A172 (cell line): ENCODE results near the gene IQCN. TPM values are rescaled to one million over a fixed set of nuclear protein-coding genes. Genes with fewer than 3 reads are reported as not detected.

ENCODE experiments used
- DNase-seq: peaks from one replicate; pipeline ENCODE4 v3.0.0-alpha.2; 2015; ENCODE audit warnings: low spot score
- total RNA-seq: library from RNA; depleted of rRNA; stranded (reverse); fragments of >200 nt; shearing (Covaris generic); gene quantifications from 2 replicates; pipeline ENCODE4 v1.2.3, GENCODE V29; 2014

The IQCN gene
- total RNA-seq, 1 experiment from 2014 or later: 0.69 TPM

DNA sequence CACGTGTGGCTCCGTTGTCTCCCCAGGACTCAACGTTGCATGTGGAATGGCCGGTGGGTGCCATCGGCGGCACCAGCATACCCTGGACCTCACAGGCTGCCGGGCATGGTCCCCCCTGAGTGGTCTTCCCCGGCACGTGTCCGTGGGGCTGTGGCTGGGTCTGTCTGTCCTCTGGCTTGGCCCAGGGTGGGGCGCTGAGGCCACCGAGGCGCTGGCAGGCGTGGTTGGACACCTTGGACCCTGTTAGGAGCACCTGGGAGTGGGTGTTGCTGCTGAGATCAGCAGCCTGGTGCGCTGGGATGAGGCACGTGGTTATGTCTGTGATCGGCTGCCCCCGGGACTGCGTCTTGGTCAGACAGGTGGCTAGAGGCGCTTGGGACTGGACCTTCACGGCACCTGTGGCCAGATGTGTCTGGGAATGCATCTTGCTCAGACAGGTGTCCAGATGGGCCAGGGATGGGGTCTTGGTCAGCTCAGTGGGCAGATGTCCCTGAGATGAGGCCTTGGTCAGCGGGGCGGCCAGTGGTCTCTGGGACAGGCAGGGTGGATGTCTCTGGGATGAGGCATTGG is 9.2 kb downstream of the IQCN start:
- no peak for DNase-seq

DNA sequence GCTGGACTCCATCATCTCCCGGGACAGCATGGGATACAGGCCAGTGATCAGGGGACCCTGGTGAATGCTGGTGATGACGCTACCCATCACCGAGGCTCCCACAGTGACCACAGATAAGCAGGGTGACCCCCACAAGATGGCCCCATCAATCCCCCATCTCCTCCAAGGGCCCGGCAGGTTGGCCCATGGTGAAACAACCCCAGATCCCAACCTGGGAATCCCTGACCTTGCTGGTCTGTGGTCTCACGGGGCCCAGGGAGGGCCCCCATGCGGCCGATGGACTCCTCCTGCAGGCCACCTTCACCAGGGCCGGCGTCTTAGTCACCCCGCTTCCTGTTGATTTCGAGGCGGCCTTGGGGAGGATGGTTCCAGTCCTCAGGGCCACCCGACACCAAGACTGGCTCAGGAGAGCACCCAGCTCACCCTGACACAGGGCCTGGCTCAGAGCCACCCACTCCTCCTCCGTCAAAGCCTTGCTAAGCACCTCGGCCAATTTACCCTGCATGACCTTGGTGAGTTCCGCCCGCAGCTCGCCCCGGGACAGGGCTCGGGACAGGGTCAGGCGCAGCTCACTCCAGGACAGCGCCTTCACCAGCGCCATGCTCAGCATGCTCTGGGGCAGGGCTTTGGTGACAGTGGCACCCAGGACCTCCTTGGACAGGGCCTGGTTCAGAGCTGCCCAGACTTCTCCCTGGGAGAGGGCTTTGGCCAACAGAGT is 10.0 kb downstream of the IQCN start:
- DNase-seq: no peak

DNA sequence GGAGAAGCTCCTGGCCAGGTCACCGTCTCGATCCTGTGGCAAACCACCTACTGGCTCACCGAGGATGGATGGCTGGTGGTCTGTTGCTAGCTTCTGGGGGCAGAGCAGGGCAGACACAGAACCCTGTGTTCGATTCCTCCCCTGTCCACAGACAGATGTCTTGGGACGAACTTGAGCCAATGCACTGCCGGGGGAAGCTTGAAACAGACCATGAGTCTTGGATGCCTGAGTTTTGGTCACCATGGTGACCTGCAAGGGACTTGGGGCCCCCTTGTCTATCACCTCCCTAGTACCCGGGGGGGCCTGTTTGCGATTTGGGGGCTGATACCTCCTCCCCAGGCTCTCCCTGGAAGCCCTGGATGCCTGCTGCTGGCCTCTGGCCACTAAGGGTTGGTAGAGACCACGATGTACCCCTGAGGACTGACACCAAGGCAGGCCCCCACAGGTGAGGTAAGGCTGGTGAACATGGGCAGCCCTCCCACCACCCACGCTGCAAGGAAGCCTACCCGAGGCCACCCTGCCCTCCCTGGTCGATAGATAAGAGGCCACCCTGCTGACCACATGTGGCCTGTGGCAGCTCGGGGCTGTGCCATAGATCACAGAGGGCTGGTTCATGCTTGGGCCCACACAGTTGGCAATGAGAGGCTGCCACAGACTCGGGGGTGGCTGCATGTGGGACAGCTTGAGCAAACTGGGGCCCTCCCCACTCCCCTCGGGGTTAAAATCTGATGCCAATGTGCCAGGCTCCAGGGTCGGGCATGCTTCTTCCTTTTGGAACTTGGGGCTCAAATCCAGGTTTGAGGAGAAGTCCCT is 10.7 kb downstream of the IQCN start:
- no peak for DNase-seq

DNA sequence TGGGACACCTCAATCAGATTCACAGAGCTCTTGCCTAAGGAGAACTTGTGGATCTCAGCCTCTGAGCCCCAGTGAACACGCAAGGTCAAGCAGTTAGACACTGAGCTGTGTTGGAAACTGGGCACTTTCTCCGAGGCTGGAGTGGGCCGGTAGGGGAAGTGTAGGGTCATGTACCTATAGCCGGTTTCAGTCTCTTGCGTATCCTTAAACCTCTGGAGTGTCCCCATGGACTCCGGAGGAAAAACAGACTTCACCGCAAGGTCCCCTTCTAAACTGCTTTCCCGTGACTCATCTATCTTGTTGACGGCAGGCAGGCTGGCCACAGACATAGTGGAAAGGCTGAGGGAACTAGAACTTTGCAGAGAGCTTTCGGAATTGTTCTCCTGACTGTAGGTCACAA is 11.3 kb downstream of the IQCN start:
- no peak for DNase-seq

DNA sequence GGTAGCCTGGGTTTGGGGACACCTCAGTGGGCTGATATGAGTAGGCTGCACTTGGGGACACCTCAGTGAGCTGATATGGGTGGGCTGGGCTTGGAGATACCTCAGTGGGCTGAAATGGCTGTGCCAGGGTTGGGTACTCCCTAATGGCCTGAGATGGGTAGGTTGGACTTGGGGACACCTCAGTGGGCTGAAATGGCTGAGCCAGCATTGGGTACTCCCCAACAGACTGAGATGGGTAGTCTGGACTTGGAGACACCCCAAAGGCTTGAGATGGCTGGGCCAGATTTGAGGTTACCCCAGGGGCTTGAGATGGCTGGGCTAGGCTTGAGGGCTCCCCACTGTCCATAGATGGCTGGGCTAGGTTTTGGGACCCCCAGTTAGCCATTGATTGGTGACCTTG is 12.1 kb downstream of the IQCN start:
- no peak for DNase-seq

DNA sequence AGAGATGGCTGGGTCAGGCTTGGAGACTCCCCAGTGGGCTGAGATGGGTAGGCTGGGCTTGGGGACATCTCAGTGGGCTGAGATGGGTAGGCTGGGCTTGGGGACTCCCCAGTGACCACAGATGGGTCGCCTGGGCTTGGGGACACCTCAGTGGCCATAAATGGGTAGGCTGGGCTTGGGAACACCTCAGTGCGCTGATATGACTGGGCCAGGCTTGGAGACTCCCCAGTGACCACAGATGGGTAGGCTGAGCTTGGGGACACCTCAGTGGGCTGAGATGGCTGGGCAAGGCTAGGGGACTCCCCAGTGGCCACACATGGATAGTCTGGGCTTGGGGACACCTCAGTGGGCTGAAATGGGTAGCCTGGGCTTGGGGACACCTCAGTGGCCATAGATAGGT is 12.8 kb downstream of the IQCN start:
- DNase-seq: no peak

DNA sequence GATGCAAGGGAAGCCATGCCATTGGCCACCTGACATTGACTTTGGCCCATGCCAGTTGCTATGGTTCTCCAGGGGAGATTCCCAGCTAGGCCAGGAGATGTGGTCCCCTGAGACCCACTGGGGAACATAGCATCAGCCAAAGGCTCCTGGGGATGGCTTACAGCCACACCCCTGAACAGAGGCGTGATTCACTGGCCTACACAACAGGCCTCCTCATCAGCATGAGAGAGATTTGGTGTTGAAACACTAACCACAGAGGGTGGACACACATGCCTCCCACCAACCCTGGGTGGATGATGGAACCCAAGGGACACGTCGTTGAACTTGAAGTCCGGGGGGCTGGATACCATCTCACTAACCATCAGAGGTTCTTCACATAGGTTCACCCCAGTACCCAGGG is 14.4 kb downstream of the IQCN start:
- no peak for DNase-seq

DNA sequence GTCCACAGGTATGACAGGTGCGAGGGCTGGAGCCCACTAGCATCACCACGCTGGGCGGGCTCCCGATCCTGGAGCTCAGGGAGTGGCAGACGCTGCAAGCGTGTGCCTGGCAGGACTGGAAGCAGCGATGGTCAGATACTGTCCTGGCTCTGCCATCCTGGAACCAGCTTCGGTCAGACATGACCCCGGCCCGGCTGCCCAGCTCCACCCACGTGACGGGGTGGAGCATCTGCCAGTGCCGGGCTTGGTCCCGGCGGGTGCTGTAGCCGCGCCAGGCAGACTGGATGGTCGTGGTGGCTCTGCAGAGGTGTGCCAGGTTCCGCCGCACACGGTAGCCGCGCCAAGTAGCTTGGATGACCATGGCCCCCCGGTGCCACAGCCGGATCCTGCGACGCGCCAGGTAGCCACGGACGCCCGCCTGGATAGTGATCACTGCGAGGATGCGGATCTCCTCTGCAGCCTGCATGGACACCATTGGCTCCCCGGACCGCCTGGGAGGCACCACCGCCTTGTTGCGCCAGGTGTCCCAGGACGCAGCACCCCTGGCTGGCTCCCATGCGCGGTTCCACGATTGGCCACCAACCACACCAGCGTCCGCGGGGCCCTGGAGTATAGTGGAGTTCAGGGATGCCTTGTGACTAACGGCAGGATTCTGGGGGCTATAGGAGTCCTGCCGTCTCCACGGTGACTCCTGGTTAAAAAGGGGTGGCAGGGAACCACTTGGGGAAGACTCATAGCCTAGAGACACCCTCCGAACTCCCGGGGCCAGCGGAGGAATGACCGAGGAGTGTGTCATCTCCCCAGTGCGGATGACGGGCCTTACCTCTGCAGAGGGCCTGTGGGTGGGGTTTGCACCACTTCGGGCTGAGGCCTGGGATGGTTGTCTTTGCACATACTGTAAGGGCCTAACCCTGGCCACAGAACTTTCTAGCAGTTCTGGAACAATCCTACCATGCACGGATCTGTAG is 16.5 kb downstream of the IQCN start:
- no peak for DNase-seq

DNA sequence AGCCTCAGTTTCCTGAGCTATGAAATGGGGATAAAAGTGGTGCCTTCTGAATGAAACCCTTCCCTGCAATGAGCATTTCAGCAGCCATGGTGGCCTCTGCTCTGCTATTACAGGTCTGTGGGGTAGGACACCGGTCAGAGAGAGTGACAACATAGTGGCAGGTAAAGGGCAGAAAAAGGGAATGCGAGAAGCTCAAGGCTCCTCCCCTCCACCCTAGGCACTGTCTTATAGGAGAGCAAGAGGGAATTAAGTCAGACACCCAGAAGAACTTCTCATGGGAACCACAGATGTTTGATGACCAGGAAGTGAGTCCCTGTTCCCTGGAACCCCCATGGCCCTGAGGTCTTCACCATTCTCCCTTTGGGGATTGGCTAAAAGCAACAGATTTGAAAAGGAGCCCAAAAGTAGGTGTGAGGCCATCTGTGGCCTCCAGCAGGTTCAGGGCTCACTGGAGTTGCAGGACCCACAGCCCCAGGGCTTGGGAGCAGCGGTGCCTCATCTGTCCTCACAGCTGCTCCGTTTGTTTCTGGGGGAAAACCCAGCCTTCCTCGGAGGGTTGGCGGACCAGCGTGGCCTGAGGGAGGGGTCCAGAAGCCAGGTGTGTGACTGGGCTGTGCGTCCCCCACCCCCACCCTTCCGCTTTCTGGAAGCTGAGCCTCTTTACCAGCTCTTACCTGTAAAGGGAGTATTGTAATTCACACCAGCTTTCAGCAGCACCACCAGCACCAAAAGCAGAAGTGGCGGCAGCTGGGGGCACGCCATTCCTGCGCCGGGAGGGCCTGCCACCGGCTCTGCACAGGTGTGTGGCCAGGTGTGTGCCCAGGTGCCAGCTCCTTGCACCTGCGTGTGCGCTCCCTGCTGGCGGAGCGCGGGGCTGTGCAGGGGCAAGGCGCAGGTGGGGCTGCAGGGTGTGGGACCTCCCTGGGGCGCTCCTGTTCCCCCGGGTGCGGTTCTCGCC is 19.4 kb downstream of the IQCN start:
- no peak for DNase-seq

DNA sequence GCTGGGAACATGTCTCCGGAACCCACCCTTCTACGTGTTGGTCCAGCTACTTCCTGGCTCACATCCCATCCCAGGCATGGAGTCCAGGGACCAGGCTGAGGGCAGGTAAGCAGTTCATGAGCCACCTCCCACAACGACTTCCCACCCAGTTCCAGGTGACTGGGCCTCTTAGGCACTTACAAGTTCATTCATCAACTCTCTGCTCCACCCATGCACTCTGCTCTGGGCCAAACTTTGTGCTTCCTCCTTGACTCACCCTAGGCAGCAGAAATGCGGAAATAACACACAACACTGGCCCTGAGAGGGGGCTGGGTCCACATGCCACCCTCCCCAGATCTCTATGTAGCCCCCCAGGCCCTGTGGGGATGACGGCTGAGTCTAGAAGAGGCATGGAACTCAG is 20.5 kb downstream of the IQCN start:
- DNase-seq: no peak

DNA sequence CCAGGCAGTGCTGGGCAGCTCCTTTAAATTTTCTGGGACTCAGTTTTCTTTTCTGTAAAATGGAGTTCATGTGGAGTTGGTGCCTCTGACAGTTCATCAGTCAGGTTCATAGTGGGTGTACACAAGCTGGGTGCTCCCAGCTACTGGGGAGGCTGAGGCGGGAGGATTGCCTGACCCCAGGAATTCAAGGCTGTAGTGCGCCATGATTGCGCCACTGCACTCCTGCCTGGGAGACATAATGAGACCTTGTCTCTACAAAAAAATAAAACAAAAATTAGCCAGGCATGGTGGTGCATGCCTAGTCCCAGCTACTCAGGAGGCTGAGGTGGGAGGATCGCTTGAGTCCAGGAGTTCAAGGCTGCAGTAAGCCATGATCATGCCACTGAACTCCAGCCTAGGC is 21.1 kb downstream of the IQCN start:
- DNase-seq: no peak

DNA sequence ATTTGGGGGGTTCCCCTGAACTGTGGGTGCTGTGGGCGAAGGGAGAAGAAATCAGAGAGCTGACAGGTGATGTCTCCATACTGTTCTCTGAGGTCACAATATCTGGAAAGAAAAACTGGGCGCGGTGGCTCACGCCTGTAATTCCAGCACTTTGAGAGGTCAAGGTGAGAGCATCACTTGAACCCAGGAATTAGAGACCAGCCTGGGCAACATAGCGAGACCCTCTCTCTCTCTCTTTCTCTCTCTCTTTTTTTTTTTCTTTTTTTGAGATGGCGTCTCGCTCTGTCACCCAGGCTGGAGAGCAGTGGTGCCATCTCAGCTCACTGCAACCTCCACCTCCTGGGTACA is 21.9 kb downstream of the IQCN start:
- DNase-seq: no peak

DNA sequence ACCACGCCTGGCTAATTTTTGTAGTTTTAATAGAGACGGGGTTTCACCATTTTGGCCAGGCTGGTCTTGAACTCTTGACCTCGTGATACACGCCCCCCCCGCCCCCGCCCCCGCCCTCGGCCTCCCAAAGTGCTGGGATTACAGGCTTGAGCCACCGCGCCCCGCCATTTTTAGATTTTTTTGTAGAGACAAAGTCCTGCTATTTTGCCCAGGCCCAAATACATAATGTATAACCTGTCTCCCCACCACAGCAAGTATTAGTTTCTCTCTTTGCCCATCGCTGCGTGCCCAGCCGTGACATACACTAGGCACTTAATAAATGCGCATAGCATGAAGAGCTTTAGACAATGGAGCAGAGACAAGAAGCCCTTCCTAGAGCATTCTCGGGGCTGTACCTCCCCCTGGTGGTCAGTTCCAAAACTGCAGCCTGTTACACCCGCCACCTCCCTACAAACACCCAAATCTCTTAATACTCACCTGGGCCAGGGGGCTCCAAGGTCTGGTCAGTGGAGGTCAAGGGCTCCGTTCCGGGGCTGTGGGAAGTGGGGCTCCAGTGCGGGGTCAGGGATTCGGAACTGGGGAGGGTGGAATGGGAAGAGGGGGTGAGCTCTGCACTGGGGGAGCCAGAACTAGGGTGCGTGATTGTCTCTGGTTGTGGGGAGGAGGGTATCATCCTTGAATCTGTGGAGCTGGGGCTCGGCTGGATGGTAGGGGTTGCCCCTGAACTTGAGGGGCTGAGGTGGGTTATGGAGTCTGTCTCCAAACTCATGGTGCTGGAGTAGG is 22.5 kb downstream of the IQCN start:
- peak; percentile 79 for DNase-seq

DNA sequence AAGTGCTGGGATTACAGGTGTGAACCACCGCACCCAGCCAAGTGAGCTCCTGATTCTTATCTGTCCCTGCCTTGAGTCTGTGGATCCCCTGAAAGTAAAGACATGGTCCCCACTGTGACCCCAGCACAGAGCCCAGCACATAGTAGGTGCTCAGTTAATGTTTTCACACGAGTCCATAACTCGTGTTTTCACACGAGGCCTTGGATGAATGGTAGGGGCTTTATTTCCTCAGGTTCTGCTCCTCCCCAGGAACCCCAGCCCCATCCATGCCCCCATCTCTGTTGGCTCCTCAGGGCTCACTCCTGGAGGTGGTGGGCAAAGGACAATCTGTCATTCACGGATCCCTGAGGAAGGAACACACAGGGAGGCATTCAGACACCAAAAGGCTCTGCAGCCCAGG is 24.4 kb downstream of the IQCN start:
- DNase-seq: no peak

DNA sequence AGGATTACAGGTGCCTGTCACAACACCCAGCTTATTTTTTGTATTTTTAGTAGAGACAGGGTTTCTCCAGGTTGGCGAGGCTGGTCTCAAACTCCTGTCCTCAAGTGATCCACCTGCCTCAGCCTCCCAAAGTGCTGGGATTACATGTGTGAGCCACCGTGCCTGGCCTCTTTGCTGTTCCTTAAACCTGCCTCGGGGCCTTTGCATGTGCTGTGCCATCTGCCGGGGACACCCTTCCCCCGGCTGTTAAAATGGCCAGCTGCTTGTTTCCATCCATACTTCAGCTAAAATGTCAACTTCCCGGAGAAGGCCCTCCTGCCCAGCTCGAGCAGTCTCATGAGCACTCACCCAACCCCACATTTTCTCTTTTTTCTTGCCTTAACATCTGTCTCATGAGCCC is 29.0 kb downstream of the IQCN start:
- no peak for DNase-seq

DNA sequence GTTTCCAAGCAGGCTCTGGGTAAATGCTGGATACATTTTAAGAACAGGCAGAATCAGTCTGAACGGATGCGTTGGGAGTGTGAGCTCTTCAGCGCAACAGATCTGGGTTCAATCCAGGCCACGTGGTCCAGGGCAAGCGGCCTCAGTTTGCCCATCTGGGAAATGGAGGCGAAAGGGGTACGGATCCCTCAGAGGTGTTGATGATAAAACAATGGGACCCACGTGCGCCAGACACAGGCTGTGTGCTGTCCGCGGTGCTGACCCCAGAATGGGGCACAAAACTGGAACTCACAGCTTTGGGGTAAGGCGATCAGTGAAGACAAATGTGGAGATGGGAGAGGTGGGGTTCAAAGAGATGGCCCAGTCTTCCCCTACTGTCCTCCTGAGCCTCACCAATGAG is 34.9 kb downstream of the IQCN start:
- no peak for DNase-seq

DNA sequence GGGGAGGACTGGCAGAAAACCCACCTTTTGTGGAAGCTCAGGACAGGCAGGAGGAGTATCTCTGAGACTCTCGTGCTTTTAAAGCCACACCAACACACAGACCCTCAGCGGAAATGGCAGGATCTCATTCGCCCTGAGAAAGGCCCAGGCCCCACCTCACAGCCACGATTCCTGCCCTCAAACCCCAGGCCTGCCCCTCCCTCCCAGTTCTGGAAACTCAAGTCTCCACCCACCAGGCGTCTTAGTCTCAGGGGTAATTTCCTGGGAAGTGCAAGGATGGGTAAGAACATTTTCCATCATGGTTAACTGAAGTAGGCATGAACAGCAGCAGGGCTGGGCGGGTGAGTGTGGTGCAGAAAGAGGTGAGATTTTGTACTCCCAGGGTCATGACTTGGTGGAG is 40.1 kb downstream of the IQCN start:
- DNase-seq: no peak

DNA sequence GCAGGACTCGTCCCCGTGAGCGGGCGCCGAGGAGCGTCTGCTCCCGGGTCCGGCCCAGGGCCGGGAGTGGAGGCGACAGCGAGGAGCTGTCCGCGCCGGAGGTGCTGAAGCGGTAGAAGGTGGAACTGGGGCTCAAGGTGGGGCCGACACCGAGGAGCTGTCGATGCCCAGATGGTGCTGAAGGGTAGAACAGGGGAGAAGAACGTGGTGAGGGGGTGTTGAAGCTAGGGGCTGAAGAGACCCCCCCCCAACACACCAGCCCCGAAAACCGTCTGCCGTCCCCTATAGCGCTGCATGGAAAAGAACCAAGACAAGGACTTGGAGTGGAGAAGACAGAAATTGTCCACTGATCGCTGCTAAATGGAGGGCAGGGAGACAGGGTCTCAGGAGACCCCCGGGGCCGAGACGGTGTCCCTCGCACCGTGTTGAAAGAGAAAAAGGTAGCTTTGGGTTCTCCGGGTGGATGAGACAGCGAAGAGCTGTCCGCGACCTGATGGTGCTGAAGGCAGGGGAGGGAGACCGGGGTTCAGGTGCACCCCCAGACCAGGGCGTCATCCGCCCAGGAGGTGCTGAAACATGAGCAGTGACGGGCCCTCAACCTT is 40.9 kb downstream of the IQCN start:
- DNase-seq: no peak

DNA sequence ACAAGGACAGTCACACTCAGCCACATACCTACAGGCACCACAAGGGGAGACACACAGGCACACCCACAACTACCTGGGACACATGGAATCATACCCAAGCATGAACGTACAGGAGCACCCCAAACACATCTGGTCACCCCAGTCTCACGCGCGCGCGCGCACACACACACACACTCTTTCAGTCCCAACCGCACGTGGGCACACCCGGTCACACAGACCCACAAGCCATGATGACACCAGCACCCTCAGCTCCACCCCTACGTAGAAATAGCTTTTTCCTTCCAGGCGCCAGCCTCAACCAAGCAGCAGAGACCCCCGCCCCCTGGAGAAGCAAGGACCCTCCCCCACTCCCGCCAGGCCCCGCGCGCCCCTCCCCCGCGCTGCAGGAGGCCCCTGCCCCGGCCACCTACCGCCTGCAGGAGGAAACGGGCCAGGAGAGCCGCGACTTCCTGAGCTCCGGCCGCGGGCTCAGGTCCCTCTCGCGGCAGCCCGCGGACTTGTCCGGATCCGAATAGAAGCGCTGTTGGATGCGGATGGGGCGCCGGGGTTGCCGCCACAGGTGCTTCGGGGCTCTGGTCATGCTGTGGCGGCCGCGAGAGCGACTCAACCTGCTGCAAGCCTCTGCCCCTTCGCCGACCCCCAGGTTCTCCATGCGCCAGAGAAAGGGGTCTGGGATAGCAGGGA is 41.6 kb downstream of the IQCN start:
- DNase-seq: no peak
